Measurements from ENCODE around the gene MOB4.
A peak's percentile ranks its signal among the peaks of the same experiment; 100 is the strongest.
"Not testable (repeated sequence)": the region's sequence is repeated elsewhere in the genome, so short reads cannot be mapped to it uniquely, and the experiment has no call there.

MOB4 gene

GRCh38 chr2:197515739-197516392, at the start of gene MOB4:
TSS of gene MOB4 (plus strand) at chr2:197516066. CDS start at chr2:197516087, 21 bp downstream.
- peak; percentile 97 for DNase-seq

DNA sequence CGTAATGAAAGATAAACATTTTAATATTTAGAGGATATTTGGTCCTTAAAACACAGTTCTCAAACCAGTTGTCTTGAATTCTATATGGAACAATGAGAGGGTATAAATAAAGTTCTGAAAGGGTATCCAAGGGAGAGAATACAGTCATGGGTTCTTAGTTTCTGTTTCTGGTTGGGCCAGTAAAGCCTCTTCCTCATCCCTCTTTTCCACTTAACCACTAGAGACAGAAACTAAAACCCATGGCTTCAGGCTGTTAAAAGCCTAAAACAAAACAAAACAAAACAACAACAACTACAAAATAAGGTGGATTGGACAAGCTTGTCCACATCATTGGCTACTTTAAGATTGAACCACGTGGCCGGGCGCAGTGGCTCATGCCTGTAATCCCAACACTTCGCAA, 43.7 kb upstream of the MOB4 start:
- peak; percentile 56 for DNase-seq

DNA sequence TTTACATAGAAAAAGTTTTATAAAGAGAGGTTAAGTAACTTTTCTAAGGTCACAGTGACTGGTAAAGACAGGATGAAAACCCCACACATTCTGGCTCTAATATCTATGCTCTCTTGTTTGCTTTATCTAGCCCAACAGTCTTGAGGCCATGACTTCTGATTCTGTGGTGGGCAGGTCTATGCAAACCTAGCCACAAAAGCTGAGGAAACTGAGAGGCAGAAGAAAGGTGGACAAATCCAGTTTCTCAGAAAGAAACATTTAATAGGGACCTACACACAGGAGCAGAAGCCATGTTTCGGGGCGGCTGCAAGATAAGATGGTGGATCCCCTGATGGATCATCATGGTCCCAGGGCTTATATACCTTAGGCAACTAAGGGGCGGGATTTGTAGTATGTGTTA, 38.1 kb upstream of the MOB4 start:
- DNase-seq: no peak

DNA sequence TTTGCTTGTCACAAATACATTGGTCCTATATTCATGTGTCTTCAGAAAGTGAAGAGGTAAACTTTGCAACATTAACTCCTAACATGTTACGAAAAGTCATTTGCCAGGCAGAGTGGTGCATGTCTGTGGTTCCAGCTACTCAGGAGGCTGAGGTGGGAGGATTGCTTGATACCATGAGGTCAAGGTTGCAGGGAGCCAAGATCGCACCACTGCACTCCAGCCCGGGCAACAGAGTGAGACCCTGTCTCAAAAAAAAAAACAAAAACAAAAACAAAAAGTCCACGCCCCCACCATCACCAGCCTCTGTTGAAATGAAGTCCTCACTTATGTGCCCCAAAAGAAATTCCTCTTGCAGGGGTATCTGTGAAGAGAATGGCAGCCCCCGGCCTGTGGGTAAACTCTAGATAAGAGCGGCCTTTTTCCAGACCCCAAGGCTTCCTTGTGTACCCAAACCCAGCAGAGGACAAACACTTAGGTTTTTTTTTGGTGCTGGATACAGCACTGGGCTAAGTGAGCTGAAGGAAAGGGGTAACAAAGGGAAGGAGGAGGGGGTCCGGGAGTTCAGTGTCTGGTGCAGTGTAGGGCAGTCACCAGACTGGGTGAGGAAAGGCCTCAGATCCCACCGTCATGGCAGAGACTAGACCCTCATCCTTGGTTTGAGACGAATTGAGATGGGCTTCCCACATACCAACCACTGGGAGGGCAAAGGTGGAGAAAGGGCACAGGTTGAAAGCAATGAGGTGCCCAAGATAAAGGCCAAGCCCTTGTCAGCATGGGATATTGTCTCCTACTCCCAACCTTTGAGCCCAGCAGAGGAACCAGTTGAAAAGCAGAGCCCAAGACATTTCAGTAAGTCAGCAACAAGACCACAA, 35.5 kb upstream of the MOB4 start:
- DNase-seq: no peak

DNA sequence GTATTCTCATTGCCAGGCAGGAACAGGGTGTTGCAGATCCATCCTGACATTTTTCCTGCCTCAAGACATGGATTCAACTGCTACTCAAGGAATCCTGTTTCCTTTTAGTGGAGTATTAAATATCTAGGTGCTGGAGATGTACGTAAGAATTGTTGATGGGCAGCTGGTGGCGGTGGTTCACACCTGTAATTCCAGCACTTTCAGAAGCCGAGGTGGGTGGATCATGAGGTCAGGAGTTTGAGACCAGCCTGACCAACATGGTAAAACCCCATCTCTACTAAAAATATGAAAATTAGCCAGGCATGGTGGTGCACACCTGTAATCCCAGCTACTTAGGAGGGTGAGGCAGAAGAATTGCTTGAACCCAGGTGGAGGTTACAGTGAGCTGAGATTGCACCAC, 31.6 kb upstream of the MOB4 start:
- not testable (repeated sequence) for DNase-seq

DNA sequence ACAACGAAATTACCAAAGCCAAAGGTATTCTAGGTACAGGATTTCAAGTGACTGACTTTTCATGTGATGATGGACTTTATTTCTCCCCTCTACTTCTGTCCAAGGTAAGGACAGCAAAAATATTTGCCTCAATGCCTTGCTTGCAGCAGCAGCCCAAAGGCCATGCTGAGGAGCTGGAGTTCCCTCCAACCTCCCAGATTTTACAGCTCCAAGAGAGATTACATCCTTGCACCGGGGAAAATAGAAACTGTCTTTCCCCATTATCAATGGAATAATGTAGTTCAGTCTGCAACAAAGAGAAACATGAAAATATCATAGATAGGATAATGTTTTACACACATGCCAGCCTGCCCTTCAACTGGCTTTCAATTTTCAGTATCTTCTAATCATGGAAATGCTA, 29.7 kb upstream of the MOB4 start:
- DNase-seq: no peak

GRCh38 chr2:197487385-197487784, 28.5 kb upstream of the MOB4 start:
- DNase-seq: no peak

DNA sequence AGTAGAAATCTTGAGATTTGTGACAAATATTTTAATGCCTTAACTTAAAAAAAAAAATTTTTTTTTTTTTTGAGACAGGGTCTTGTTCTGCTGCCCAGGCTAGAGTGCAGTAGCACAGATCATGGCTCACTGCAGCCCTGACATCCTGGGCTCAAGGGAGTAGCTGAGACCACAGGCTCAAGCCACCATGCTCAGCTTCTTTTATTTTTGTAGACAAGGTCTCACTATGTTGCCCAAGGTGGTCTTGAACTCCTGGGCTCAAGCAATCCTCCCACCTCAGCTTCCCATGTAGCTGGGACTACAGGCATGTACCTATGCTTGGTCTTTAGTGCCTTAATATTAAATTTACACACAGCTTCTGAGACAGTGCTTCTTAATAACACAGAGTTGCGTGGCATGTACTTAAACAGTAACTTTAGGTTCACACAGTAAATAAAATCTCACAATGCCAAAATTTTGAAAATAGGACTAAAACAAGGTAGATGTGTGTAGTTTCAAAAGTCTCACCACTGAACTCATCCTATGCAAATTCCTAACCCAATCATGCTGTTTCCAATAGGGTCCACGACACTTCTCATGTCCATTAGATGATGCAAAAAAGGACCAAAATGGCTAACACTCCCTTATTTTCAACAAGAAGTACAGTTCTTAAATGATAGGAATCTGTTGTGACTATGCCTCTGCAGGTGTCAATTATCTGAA, 20.3 kb upstream of the MOB4 start:
- no peak for DNase-seq

DNA sequence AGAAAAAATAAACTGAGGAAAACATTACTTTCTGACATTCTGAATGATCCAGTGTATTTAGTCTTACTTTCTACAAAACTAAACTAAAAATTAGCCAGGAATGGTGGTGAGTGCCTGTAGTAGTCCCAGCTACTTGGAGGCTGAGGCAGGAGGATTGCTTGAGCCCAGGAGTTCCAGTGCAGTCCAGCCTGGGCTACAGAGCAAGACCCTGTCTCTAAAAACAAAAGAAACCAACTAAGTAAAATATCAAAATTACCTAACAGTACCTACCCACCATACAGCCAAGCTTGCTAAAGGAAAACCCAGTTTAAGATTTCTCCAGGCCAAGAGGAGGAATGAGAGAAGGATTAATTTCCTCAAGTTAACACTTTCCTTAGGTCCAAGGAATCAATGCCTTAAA, 19.2 kb upstream of the MOB4 start:
- no peak for DNase-seq

GRCh38 chr2:197497326-197497725, 18.5 kb upstream of the MOB4 start:
- DNase-seq: no peak

GRCh38 chr2:197498235-197498936, 17.5 kb upstream of the MOB4 start:
- no peak for DNase-seq

GRCh38 chr2:197498937-197499593, 16.8 kb upstream of the MOB4 start:
- peak; percentile 65 for DNase-seq

GRCh38 chr2:197499594-197500502, 16.0 kb upstream of the MOB4 start, which contains the start of the genes HSPD1 and HSPE1:
TSS of gene HSPD1 (minus strand) at chr2:197499840. CDS start at chr2:197498848, 992 bp downstream.
TSS of gene HSPE1 (plus strand) at chr2:197500379. CDS start at chr2:197500437, 58 bp downstream.
- peak; percentile 100 for DNase-seq

DNA sequence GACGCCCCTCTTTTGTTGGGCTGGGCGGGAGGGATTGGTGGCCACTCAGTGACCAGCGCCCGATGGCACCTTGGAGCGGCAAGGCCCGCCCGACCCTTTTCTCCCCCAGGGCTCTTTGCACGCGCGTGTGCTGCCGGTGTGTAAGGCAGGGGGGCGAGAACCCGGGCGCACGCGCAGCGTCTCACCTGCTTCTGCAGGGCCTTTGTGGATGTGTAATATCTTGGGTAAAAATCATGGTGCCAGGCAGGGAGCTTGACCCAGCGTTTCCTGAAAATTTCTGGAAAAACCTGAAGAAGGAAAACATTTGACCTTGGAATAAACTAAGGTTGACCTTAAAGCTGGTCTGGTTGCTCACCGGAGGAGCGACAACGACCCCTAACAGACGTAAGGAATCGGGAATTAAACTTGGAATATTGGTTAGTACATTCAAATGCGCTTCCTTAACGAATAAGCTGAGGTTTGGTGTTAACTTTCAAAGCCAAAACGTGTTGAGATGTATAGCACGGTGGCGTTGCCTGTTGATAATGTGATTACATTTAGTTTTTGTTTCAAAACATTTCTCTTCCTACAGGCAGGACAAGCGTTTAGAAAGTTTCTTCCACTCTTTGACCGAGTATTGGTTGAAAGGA, 15.2 kb upstream of the MOB4 start:
- peak; percentile 38 for DNase-seq

DNA sequence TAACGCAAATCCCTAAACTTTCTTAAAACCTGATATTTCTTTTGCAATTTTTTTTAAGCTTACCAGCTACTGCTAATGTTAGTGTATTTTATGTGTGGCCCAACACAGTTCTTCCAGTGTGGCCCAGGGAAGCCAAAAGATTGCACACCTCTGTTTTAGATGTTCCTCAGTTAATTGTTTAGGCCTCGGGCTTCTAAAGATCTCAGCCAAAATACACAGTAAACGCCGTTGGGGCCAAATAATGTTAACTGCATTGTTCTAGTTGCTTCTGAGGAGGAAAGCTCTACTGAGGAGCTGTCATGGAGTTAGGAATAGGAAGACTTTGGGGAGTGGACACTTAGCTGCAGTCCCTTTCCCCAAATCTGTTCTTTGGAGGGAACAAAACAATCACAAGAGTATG, 13.7 kb upstream of the MOB4 start:
- DNase-seq: no peak

DNA sequence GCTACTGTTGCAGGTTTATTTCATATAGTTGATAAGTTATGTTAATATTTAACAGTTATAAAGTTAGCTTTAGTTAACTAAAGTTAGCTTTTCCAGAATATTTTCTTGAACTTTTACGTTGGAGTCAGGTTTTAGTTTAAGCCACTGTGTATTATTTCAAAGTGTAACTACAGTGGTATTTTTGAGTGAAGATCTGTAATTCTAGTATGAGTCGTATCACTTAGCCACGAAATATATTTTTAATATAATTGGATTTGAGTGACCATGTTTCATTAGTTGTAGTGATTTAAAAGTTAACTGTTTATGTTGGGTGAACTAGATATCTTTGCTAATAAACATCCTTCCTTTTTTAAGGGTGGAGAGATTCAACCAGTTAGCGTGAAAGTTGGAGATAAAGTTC, 13.2 kb upstream of the MOB4 start:
- DNase-seq: no peak

- no peak for DNase-seq
These were observed 11.9 kb upstream of the MOB4 start for GRCh38 chr2:197504000-197504399.

DNA sequence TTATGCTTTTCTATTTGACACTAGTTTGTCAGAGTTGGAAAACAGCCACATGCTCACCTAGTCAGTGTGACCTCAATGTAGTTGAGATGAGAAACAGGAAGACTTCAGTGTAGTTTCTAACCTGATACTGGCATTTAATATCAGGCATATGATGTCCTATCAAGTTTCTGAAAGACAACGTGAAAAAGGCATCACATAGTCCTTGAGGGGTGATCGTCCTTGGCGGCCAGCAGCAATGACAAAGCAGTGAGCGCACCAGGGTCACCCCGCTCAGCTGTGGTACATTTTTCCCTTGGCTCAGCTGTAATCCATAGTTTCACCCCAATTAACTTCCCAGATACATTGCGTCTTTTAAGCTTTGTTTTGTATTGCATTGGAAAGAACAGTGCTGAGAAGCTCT, 11.4 kb upstream of the MOB4 start:
- no peak for DNase-seq

- DNase-seq: no peak
These were observed 9.2 kb upstream of the MOB4 start for GRCh38 chr2:197506658-197507057.

GRCh38 chr2:197513915-197514314, 2.0 kb upstream of the MOB4 start:
- no peak for DNase-seq

- DNase-seq: peak; percentile 17
These were observed 1.1 kb upstream of the MOB4 start for GRCh38 chr2:197514754-197515153.
